Neutrophil (primary cell): ENCODE data around the gene NR1D2.
"Not testable (repeated sequence)": the region's sequence is repeated elsewhere in the genome, so short reads cannot be mapped to it uniquely, and the experiment has no call there.

ENCODE experiments used
- H3K27ac ChIP-seq: fragments of 200-600 bp; sonication (generic); 2 replicates; pipeline ENCODE4 v1.5.1; 2016; ENCODE audit warnings: mild to moderate bottlenecking, moderate library complexity
- H3K27me3 ChIP-seq: fragments of 200-600 bp; sonication (generic); 2 replicates; pipeline ENCODE4 v1.6.0; 2016; ENCODE audit warnings: mild to moderate bottlenecking
- H3K36me3 ChIP-seq: fragments of 200-600 bp; sonication (generic); 2 replicates; pipeline ENCODE4 v1.5.1; 2017
- H3K4me1 ChIP-seq, 2 experiments: fragments of 200-600 bp in 1 of 2; sonication (generic) in 1 of 2; 1 replicate in 1 of 2; 2 replicates in 1 of 2; pipeline versions ENCODE4 v1.5.1 to v1.6.1; 2013 to 2016; ENCODE audit warnings: low read depth in 1 of 2, low read length in 1 of 2, mild to moderate bottlenecking in 1 of 2, moderate library complexity in 1 of 2; ENCODE audit not compliant: control insufficient read depth in 1 of 2, insufficient read depth in 1 of 2
- H3K4me3 ChIP-seq, 2 experiments: fragments of 200-600 bp in 1 of 2; sonication (generic) in 1 of 2; 1 replicate in 1 of 2; 2 replicates in 1 of 2; pipeline ENCODE4 v1.5.1; 2013 to 2016; ENCODE audit warnings: low read depth in 1 of 2, low read length in 1 of 2, mild to moderate bottlenecking in 1 of 2, moderate library complexity in 1 of 2
- H3K9me3 ChIP-seq: fragments of 200-600 bp; sonication (generic); 2 replicates; pipeline ENCODE4 v1.5.1; 2016
- CTCF ChIP-seq: fragments of 200-600 bp; sonication (generic); IDR thresholded peaks from 2 replicates; pipeline ENCODE4 v1.5.1; 2016; ENCODE audit warnings: antibody characterized with exemption

NR1D2 gene

GRCh38 chr3:24005669-24006068 is 60.6 kb downstream of the NR1D2 start:
- H3K27me3 ChIP-seq = no peaks in the 10 kb centered on the region
- H3K4me1 ChIP-seq = no peaks in the 10 kb centered on the region
- no peaks in the 10 kb centered on the region for H3K36me3 ChIP-seq
- no peak for TF ChIP-seq CTCF
- H3K4me3 ChIP-seq = no peak overlapping the region
- no peak overlapping the region for H3K27ac ChIP-seq
- H3K9me3 ChIP-seq = no peaks in the 10 kb centered on the region

GRCh38 chr3:24010834-24011233 is 65.7 kb downstream of the NR1D2 start:
- not testable (repeated sequence) for H3K27ac ChIP-seq, H3K4me3 ChIP-seq, H3K27me3 ChIP-seq, H3K9me3 ChIP-seq, H3K4me1 ChIP-seq, H3K36me3 ChIP-seq

- H3K4me1 ChIP-seq = no peaks in the 10 kb centered on the region
- no peaks in the 10 kb centered on the region for H3K27me3 ChIP-seq
- no peak overlapping the region for H3K27ac ChIP-seq
- no peaks in the 10 kb centered on the region for H3K36me3 ChIP-seq
- no peak for TF ChIP-seq CTCF
- no peak overlapping the region for H3K4me3 ChIP-seq
- H3K9me3 ChIP-seq = no peaks in the 10 kb centered on the region
Observed at GRCh38 chr3:24012589-24013269, 67.6 kb downstream of the NR1D2 start.

GRCh38 chr3:24017305-24017704 is 72.2 kb downstream of the NR1D2 start:
- Histone ChIP-seq H3K4me1 (no peaks in the 10 kb centered on the region), H3K27ac (no peak overlapping the region), H3K4me3 (no peak overlapping the region), H3K36me3 (no peaks in the 10 kb centered on the region), H3K9me3 (no peaks in the 10 kb centered on the region), H3K27me3 (no peaks in the 10 kb centered on the region)
- TF ChIP-seq CTCF = no peak

GRCh38 chr3:24018784-24019570 is 73.9 kb downstream of the NR1D2 start:
- H3K36me3 ChIP-seq = no peaks in the 10 kb centered on the region
- no peak for TF ChIP-seq CTCF
- H3K4me1 ChIP-seq = no peaks in the 10 kb centered on the region
- H3K4me3 ChIP-seq = no peak overlapping the region
- no peaks in the 10 kb centered on the region for H3K27me3 ChIP-seq
- H3K9me3 ChIP-seq = no peaks in the 10 kb centered on the region
- no peak overlapping the region for H3K27ac ChIP-seq

- H3K4me1 ChIP-seq = no peaks in the 10 kb centered on the region
- H3K36me3 ChIP-seq = no peaks in the 10 kb centered on the region
- TF ChIP-seq CTCF = no peak
- no peaks in the 10 kb centered on the region for H3K9me3 ChIP-seq
- H3K27ac ChIP-seq = no peak overlapping the region
- no peaks in the 10 kb centered on the region for H3K27me3 ChIP-seq
- H3K4me3 ChIP-seq = no peak overlapping the region
Observed at GRCh38 chr3:24019585-24019984, 74.5 kb downstream of the NR1D2 start.
